ENCODE results near the gene SLC1A1. TPM values are rescaled to one million over a fixed set of nuclear protein-coding genes. Genes with fewer than 3 reads are reported as not detected.

SLC1A1 gene
- total RNA-seq, 2 donors from 2014 or later, result 2.6 to 5.2 TPM

GRCh38 chr9:4490705-4491625 is 697 bp downstream of the SLC1A1 start:
- Histone ChIP-seq H3K9me3 (no peaks in the 10 kb centered on the region), H3K27me3 (no peaks in the 10 kb centered on the region), H3K36me3 (replicated peaks in 1 of 2; ENCODE audit: insufficient read depth in 1 of 2, low read depth in 2 of 2) (no peaks in the 10 kb centered on the region), H3K4me3 (peak overlapping the region; percentile 50 to 95), H3K4me1 (peaks cover 26% of the 10 kb centered on the region), H3K27ac (peak overlapping the region in 3 of 4 donors; percentile 67 to 77 (median 70))
- WGBS, 2 donors, result 1% methylated on average over 26 to 52 of the region's 52 CpGs
- ATAC-seq, result no peak
- intact Hi-C loops (cut with DNase I), result no loop called here
- TF ChIP-seq CTCF (IDR thresholded peaks at IDR 0.05), result no peak
- TF ChIP-seq POLR2A (IDR thresholded peaks at IDR 0.05), result no peak
- peak in 3 of 4 donors; percentile 20 to 29 (median 20) for DNase-seq

- no peak overlapping the region for H3K4me3 ChIP-seq
- no peak for TF ChIP-seq POLR2A (IDR thresholded peaks at IDR 0.05)
- TF ChIP-seq CTCF (IDR thresholded peaks at IDR 0.05), result no peak
- DNase-seq (no peak), ATAC-seq (no peak)
- H3K27me3 ChIP-seq, result no peaks in the 10 kb centered on the region
- peak overlapping the region in 2 of 4 donors; percentile 37 to 77 for H3K27ac ChIP-seq
- 34% methylated on average over 5 to 7 of the region's 7 CpGs for WGBS, 2 donors
- H3K36me3 ChIP-seq (replicated peaks in 1 of 2; ENCODE audit: insufficient read depth in 1 of 2, low read depth in 2 of 2), result no peaks in the 10 kb centered on the region
- no peaks in the 10 kb centered on the region for H3K9me3 ChIP-seq
- H3K4me1 ChIP-seq, result peaks cover 26% of the 10 kb centered on the region
- intact Hi-C loops (cut with DNase I), result no loop called here
Observed at GRCh38 chr9:4491626-4491975, 1.3 kb downstream of the SLC1A1 start.

GRCh38 chr9:4494332-4494731 is 4.1 kb downstream of the SLC1A1 start:
- Histone ChIP-seq H3K27me3 (no peaks in the 10 kb centered on the region), H3K4me1 (peaks cover 18% of the 10 kb centered on the region), H3K36me3 (replicated peaks in 1 of 2; ENCODE audit: insufficient read depth in 1 of 2, low read depth in 2 of 2) (no peaks in the 10 kb centered on the region), H3K9me3 (no peaks in the 10 kb centered on the region), H3K4me3 (no peak overlapping the region), H3K27ac (no peak overlapping the region)
- ATAC-seq, result no peak
- DNase-seq, result no peak
- intact Hi-C loops (cut with DNase I), result no loop called here
- WGBS, 2 donors, result 77 to 88% methylated on average over 2 of the region's 2 CpGs
- TF ChIP-seq POLR2A (IDR thresholded peaks at IDR 0.05), result no peak
- no peak for TF ChIP-seq CTCF (IDR thresholded peaks at IDR 0.05)

GRCh38 chr9:4494806-4495205 is 4.5 kb downstream of the SLC1A1 start:
- no peak for TF ChIP-seq POLR2A (IDR thresholded peaks at IDR 0.05)
- TF ChIP-seq CTCF (IDR thresholded peaks at IDR 0.05), result no peak
- DNase-seq (no peak), ATAC-seq (no peak)
- Histone ChIP-seq H3K27me3 (no peaks in the 10 kb centered on the region), H3K4me1 (peaks cover 17% of the 10 kb centered on the region), H3K9me3 (no peaks in the 10 kb centered on the region), H3K4me3 (no peak overlapping the region), H3K27ac (no peak overlapping the region), H3K36me3 (replicated peaks in 1 of 2; ENCODE audit: insufficient read depth in 1 of 2, low read depth in 2 of 2) (no peaks in the 10 kb centered on the region)
- 91 to 93% methylated on average over 7 of the region's 7 CpGs for WGBS, 2 donors
- intact Hi-C loops (cut with DNase I), result no loop called here

- TF ChIP-seq CTCF (IDR thresholded peaks at IDR 0.05) (no peak), POLR2A (IDR thresholded peaks at IDR 0.05) (no peak)
- no peaks in the 10 kb centered on the region for H3K9me3 ChIP-seq
- no peak overlapping the region for H3K27ac ChIP-seq
- no peaks in the 10 kb centered on the region for H3K27me3 ChIP-seq
- intact Hi-C loops (cut with DNase I), result no loop called here
- no peaks in the 10 kb centered on the region for H3K36me3 ChIP-seq (replicated peaks in 1 of 2; ENCODE audit: insufficient read depth in 1 of 2, low read depth in 2 of 2)
- 65 to 89% methylated on average over 4 of the region's 4 CpGs for WGBS, 2 donors
- H3K4me1 ChIP-seq, result peaks cover 16% of the 10 kb centered on the region
- no peak overlapping the region for H3K4me3 ChIP-seq
- ATAC-seq (no peak), DNase-seq (no peak)
Observed at GRCh38 chr9:4495537-4495936, 5.3 kb downstream of the SLC1A1 start.
